Mononuclear cell (primary cell): ENCODE measurements around the gene CDK11B. TPM values are rescaled to one million over a fixed set of nuclear protein-coding genes. Genes with fewer than 3 reads are reported as not detected.
"Not testable (repeated sequence)": the region's sequence is repeated elsewhere in the genome, so short reads cannot be mapped to it uniquely, and the experiment has no call there.

Experiments
- H3K27me3 ChIP-seq: 2 replicates; pipeline ENCODE4 v1.6.0; 2011; ENCODE audit warnings: low read length, control low read depth; ENCODE audit not compliant: insufficient read depth
- H3K4me1 ChIP-seq: 2 replicates; pipeline ENCODE4 v1.5.1; 2011; ENCODE audit warnings: mild to moderate bottlenecking, low read length, control low read depth; ENCODE audit not compliant: insufficient read depth
- H3K4me3 ChIP-seq: 2 replicates; pipeline ENCODE4 v1.5.1; 2011; ENCODE audit warnings: mild to moderate bottlenecking, low read length, moderate library complexity
- H3K9me3 ChIP-seq: 2 replicates; pipeline ENCODE4 v1.5.1; 2011; ENCODE audit warnings: low read depth, mild to moderate bottlenecking, control low read depth, low read length
- total RNA-seq: library from RNA; depleted of rRNA; stranded (reverse); fragments of >200 nt; gene quantifications from one replicate; pipeline ENCODE4 v1.2.3, GENCODE V29; 2012

Gene CDK11B
- total RNA-seq, 1 donor, result 9.3 TPM

GRCh38 chr1:1672181-1672965, 13.6 kb upstream of the CDK11B start:
- Histone ChIP-seq H3K9me3 (no peaks in the 10 kb centered on the region), H3K4me1 (peaks cover 3% of the 10 kb centered on the region), H3K27me3 (no peaks in the 10 kb centered on the region), H3K4me3 (no peak overlapping the region)

- H3K4me3 ChIP-seq, result no peak overlapping the region
- H3K9me3 ChIP-seq, result no peaks in the 10 kb centered on the region
- H3K4me1 ChIP-seq, result no peaks in the 10 kb centered on the region
- H3K27me3 ChIP-seq, result no peaks in the 10 kb centered on the region
Measured at GRCh38 chr1:1671365-1672119, 12.7 kb upstream of the CDK11B start.

- Histone ChIP-seq H3K9me3 (no peaks in the 10 kb centered on the region), H3K4me1 (no peaks in the 10 kb centered on the region), H3K4me3 (no peak overlapping the region), H3K27me3 (no peaks in the 10 kb centered on the region)
Measured at GRCh38 chr1:1670866-1671265, 12.1 kb upstream of the CDK11B start.

GRCh38 chr1:1669468-1670440, 10.9 kb upstream of the CDK11B start:
- Histone ChIP-seq H3K9me3 (no peaks in the 10 kb centered on the region), H3K4me1 (no peaks in the 10 kb centered on the region)

GRCh38 chr1:1666526-1666925, 7.7 kb upstream of the CDK11B start:
- Histone ChIP-seq H3K9me3 (no peaks in the 10 kb centered on the region), H3K27me3 (no peaks in the 10 kb centered on the region), H3K4me1 (peaks cover 7% of the 10 kb centered on the region), H3K4me3 (no peak overlapping the region)

More at GRCh38 chr1:1669468-1670440, 10.9 kb upstream of the CDK11B start:
- H3K4me3 ChIP-seq, result no peak overlapping the region
- no peaks in the 10 kb centered on the region for H3K27me3 ChIP-seq

- Histone ChIP-seq H3K27me3 (no peaks in the 10 kb centered on the region), H3K9me3 (no peaks in the 10 kb centered on the region), H3K4me1 (peaks cover 7% of the 10 kb centered on the region), H3K4me3 (no peak overlapping the region)
Measured at GRCh38 chr1:1665815-1666251, 7.0 kb upstream of the CDK11B start.

GRCh38 chr1:1664941-1665814, 6.4 kb upstream of the CDK11B start:
- H3K9me3 ChIP-seq, result no peaks in the 10 kb centered on the region
- no peaks in the 10 kb centered on the region for H3K27me3 ChIP-seq
- no peak overlapping the region for H3K4me3 ChIP-seq
- peaks cover 7% of the 10 kb centered on the region for H3K4me1 ChIP-seq

GRCh38 chr1:1664318-1664717, 5.5 kb upstream of the CDK11B start:
- not testable (repeated sequence) for H3K27me3 ChIP-seq, H3K4me3 ChIP-seq, H3K9me3 ChIP-seq, H3K4me1 ChIP-seq

- H3K9me3 ChIP-seq, H3K27me3 ChIP-seq, H3K4me1 ChIP-seq, H3K4me3 ChIP-seq: not testable (repeated sequence)
Measured at GRCh38 chr1:1662830-1663560, 4.2 kb upstream of the CDK11B start.

- H3K9me3 ChIP-seq, H3K4me3 ChIP-seq, H3K27me3 ChIP-seq: not testable (repeated sequence)
- H3K4me1 ChIP-seq, result peaks cover 12% of the 10 kb centered on the region
Measured at GRCh38 chr1:1662392-1662791, 3.6 kb upstream of the CDK11B start.

GRCh38 chr1:1648265-1648664, 10.5 kb downstream of the CDK11B start:
- not testable (repeated sequence) for H3K4me3 ChIP-seq, H3K27me3 ChIP-seq, H3K4me1 ChIP-seq, H3K9me3 ChIP-seq

GRCh38 chr1:1647567-1648241, 11.1 kb downstream of the CDK11B start:
- H3K4me1 ChIP-seq, H3K4me3 ChIP-seq, H3K27me3 ChIP-seq, H3K9me3 ChIP-seq: not testable (repeated sequence)

- not testable (repeated sequence) for H3K27me3 ChIP-seq, H3K4me3 ChIP-seq
Measured at GRCh38 chr1:1646326-1646725, 12.5 kb downstream of the CDK11B start.

More at GRCh38 chr1:1646326-1646725, 12.5 kb downstream of the CDK11B start:
- not testable (repeated sequence) for H3K9me3 ChIP-seq, H3K4me1 ChIP-seq
